OCI-LY1 (cell line): Measurements from ENCODE around the gene PEX26.

Source experiments
- H2AFZ ChIP-seq: fragments of 200-600 bp; sonication (generic), shearing (Covaris generic); 2 replicates; pipeline ENCODE4 v1.6.0; 2014; ENCODE audit warnings: antibody characterized with exemption, mild to moderate bottlenecking, low read length
- H3F3A ChIP-seq: fragments of 200-600 bp; sonication (generic), shearing (Covaris generic); 2 replicates; pipeline ENCODE4 v1.6.0; 2014; ENCODE audit warnings: mild to moderate bottlenecking, antibody characterized with exemption, low read length, moderate library complexity; ENCODE audit not compliant: insufficient read depth
- H3K27ac ChIP-seq: fragments of 200-600 bp; sonication (generic); 2 replicates; pipeline ENCODE4 v1.5.1; 2014; ENCODE audit warnings: low read length, mixed run types, mild to moderate bottlenecking, low read depth; ENCODE audit not compliant: poor library complexity, severe bottlenecking
- H3K27me3 ChIP-seq: fragments of 200-600 bp; sonication (generic); 2 replicates; pipeline ENCODE4 v1.6.0; 2014; ENCODE audit warnings: antibody characterized with exemption, mild to moderate bottlenecking, low read length, moderate library complexity; ENCODE audit not compliant: insufficient read depth
- H3K36me3 ChIP-seq: fragments of 200-600 bp; sonication (generic); 2 replicates; pipeline ENCODE4 v1.6.1; 2014; ENCODE audit warnings: mild to moderate bottlenecking, antibody characterized with exemption, low read length, moderate library complexity, mixed read lengths; ENCODE audit not compliant: insufficient read depth
- H3K4me1 ChIP-seq: fragments of 200-600 bp; sonication (generic); 2 replicates; pipeline ENCODE4 v1.5.1; 2014; ENCODE audit warnings: mild to moderate bottlenecking, low read length, moderate library complexity; ENCODE audit not compliant: insufficient read depth, severe bottlenecking
- H3K4me2 ChIP-seq: fragments of 200-600 bp; sonication (generic), shearing (Covaris generic); 2 replicates; pipeline ENCODE4 v1.6.1; 2014; ENCODE audit warnings: low read length
- H3K4me3 ChIP-seq: fragments of 200-600 bp; sonication (generic); 2 replicates; pipeline ENCODE4 v1.5.1; 2014; ENCODE audit warnings: low read length, low read depth, mild to moderate bottlenecking, mixed read lengths; ENCODE audit not compliant: poor library complexity, severe bottlenecking
- H3K79me2 ChIP-seq: fragments of 200-600 bp; shearing (Covaris generic); 2 replicates; pipeline ENCODE4 v1.6.1; 2016; ENCODE audit warnings: mixed run types, low read length, mixed read lengths; ENCODE audit not compliant: insufficient read depth
- H3K9ac ChIP-seq: fragments of 200-600 bp; sonication (generic), shearing (Covaris generic); 2 replicates; pipeline ENCODE4 v1.6.1; 2014; ENCODE audit warnings: mild to moderate bottlenecking, low read length, mixed read lengths
- H3K9me2 ChIP-seq: fragments of 200-600 bp; sonication (generic), shearing (Covaris generic); 2 replicates; pipeline ENCODE4 v1.6.1; 2014; ENCODE audit warnings: low read depth, mild to moderate bottlenecking, low read length, mixed read lengths
- H3K9me3 ChIP-seq: fragments of 200-600 bp; shearing (Covaris generic); 2 replicates; pipeline ENCODE4 v1.6.1; 2014; ENCODE audit warnings: low read length, mixed read lengths
- H4K20me1 ChIP-seq: fragments of 200-600 bp; sonication (generic), shearing (Covaris generic); 2 replicates; pipeline ENCODE4 v1.6.0; 2016; ENCODE audit warnings: mild to moderate bottlenecking, low read length; ENCODE audit not compliant: insufficient read depth
- EZH2 ChIP-seq: fragments of 200-600 bp; sonication (generic), shearing (Covaris generic); IDR thresholded peaks from 2 replicates; pipeline ENCODE4 v1.8.0; 2017; ENCODE audit warnings: borderline replicate concordance, mixed run types, mild to moderate bottlenecking, antibody characterized with exemption, low read length, moderate library complexity, mixed read lengths
- TF ChIP-seq, protein P1 (sequence below): fragments of 200-600 bp; sonication (generic), shearing (Covaris generic); IDR thresholded peaks from 2 replicates; pipeline ENCODE4 v1.5.1; 2017; ENCODE audit warnings: mild to moderate bottlenecking, antibody characterized with exemption, low read length, moderate library complexity, mixed read lengths

PEX26 gene

DNA sequence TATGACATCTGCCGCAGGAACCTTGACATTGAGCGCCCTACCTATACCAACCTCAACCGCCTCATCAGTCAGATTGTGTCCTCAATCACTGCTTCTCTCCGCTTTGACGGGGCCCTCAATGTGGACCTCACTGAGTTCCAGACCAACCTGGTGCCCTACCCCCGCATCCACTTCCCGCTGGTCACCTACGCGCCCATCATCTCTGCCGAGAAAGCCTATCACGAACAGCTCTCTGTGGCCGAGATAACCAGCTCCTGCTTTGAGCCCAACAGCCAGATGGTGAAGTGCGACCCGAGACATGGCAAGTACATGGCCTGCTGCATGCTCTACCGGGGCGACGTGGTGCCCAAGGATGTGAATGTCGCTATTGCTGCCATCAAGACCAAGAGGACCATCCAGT is 48.8 kb downstream of the PEX26 start:
- no peaks in the 10 kb centered on the region for H3K9me2 ChIP-seq
- H3K9me3 ChIP-seq: no peaks in the 10 kb centered on the region
- no peak overlapping the region for H3K4me2 ChIP-seq
- no peaks in the 10 kb centered on the region for H3K79me2 ChIP-seq
- no peaks in the 10 kb centered on the region for H3K4me1 ChIP-seq
- H3K36me3 ChIP-seq: no peaks in the 10 kb centered on the region
- no peak overlapping the region for H2AFZ ChIP-seq
- H3K27me3 ChIP-seq: no peaks in the 10 kb centered on the region
- no peak overlapping the region for H3K4me3 ChIP-seq
- no peak overlapping the region for H3K9ac ChIP-seq
- no peaks in the 10 kb centered on the region for H3F3A ChIP-seq
- H4K20me1 ChIP-seq: no peaks in the 10 kb centered on the region
- TF ChIP-seq, protein P1, sequence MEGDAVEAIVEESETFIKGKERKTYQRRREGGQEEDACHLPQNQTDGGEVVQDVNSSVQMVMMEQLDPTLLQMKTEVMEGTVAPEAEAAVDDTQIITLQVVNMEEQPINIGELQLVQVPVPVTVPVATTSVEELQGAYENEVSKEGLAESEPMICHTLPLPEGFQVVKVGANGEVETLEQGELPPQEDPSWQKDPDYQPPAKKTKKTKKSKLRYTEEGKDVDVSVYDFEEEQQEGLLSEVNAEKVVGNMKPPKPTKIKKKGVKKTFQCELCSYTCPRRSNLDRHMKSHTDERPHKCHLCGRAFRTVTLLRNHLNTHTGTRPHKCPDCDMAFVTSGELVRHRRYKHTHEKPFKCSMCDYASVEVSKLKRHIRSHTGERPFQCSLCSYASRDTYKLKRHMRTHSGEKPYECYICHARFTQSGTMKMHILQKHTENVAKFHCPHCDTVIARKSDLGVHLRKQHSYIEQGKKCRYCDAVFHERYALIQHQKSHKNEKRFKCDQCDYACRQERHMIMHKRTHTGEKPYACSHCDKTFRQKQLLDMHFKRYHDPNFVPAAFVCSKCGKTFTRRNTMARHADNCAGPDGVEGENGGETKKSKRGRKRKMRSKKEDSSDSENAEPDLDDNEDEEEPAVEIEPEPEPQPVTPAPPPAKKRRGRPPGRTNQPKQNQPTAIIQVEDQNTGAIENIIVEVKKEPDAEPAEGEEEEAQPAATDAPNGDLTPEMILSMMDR: no peak
- TF ChIP-seq EZH2: no peak
- H3K27ac ChIP-seq: no peak overlapping the region

DNA sequence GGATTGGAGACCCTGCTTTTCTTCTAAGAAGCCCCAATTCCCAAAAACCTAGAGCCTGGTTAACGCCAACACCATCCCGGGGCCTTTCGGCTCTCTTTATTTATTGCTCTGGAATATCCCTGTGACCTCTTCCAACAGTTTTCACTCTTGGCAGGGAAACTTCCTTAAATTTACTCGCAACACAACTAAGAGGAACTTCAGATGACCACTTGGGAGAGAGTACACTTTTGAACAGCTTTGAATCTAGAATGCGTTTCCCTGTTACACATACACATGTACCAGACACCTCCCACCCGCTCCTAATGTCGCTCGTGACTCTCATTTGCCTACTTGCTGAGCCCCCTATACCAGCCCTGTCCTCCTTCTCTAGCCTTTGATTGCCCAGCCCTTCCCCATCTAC is 52.2 kb downstream of the PEX26 start:
- no peaks in the 10 kb centered on the region for H3K9me3 ChIP-seq
- H3K4me2 ChIP-seq: no peak overlapping the region
- H3K27me3 ChIP-seq: no peaks in the 10 kb centered on the region; the same call in 1 of the 2 replicates
- no peaks in the 10 kb centered on the region for H4K20me1 ChIP-seq
- H3K9ac ChIP-seq: no peak overlapping the region
- H2AFZ ChIP-seq: no peak overlapping the region
- H3F3A ChIP-seq: no peaks in the 10 kb centered on the region
- H3K36me3 ChIP-seq: no peaks in the 10 kb centered on the region
- no peaks in the 10 kb centered on the region for H3K9me2 ChIP-seq
- no peak overlapping the region for H3K27ac ChIP-seq
- TF ChIP-seq, protein P1: no peak
- TF ChIP-seq EZH2: no peak
- no peaks in the 10 kb centered on the region for H3K79me2 ChIP-seq
- no peak overlapping the region for H3K4me3 ChIP-seq
- H3K4me1 ChIP-seq: no peaks in the 10 kb centered on the region

DNA sequence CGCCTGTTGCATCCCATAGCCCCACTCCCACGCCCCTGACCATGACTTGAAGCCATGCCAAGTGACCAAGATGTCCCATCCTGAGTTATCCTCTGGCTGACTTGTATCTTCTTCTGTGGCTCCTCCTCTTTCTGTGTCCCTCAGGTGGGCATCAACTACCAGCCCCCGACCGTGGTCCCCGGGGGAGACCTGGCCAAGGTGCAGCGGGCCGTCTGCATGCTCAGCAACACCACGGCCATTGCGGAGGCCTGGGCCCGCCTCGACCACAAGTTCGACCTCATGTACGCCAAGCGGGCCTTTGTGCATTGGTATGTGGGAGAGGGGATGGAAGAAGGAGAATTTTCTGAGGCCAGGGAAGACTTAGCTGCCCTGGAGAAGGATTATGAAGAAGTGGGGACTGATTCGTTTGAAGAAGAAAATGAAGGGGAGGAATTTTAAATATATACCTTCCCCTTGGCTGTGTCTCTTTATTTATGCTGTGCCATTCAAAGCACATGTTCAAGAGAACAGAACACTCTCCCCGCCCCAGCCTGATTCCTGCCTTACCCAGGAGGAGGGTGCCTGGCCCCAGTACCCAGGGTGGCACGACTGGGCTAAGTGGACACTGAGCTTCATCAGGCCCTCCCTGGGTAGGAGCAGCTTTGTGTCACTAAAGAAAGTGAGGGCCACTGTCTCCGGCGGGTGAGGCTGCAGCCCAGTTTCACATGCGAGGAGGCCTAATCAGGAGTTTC is 53.1 kb downstream of the PEX26 start:
- Histone ChIP-seq H3K4me1 (no peaks in the 10 kb centered on the region), H3K27me3 (no peaks in the 10 kb centered on the region; the same call in 1 of the 2 replicates), H3K9me2 (no peaks in the 10 kb centered on the region), H3K4me2 (no peak overlapping the region), H3K9me3 (no peaks in the 10 kb centered on the region), H2AFZ (no peak overlapping the region), H3K4me3 (no peak overlapping the region), H3K79me2 (no peaks in the 10 kb centered on the region), H3K36me3 (no peaks in the 10 kb centered on the region), H3K27ac (no peak overlapping the region), H4K20me1 (no peaks in the 10 kb centered on the region), H3K9ac (no peak overlapping the region), H3F3A (no peaks in the 10 kb centered on the region)
- TF ChIP-seq, protein P1: no peak
- TF ChIP-seq EZH2: no peak
